ENCODE data around the gene MYH14. TPM values are rescaled to one million over a fixed set of nuclear protein-coding genes. Genes with fewer than 3 reads are reported as not detected.

MYH14 gene
- total and polyA plus RNA-seq, 10 of the 15 experiments (the other 5 are each of a cell fraction or from before 2014, with no cell fraction given), result 0.06 to 0.69 (median 0.15) TPM; not detected in 4

DNA sequence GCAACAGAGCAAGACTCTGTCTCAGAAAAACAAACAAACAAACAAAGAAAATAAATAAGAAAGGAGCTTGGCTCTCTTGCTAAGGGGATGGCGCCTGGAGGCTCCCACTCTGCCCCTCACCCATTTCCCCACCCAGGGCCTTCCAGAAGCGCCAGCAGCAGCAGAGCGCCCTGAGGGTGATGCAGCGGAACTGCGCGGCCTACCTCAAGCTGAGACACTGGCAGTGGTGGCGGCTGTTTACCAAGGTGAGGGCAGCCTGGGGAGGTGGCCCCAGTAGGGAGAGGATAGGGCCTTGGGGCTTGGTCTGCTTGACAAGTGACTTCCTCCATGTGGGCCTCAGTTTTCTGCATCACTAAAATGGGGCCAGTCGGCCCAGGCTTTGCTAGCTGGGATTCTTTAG, 59.8 kb downstream of the MYH14 start:
- DNase-seq (ENCODE audit: low read depth, low spot score), result no peak
- Histone ChIP-seq H3K4me1 (ENCODE audit: control insufficient read depth, insufficient read depth, low read length) (no peaks in the 10 kb centered on the region), H3K79me2 (ENCODE audit: control insufficient read depth, insufficient read depth, low read length) (no peaks in the 10 kb centered on the region), H4K20me1 (ENCODE audit: control insufficient read depth, insufficient read depth) (no peaks in the 10 kb centered on the region), H3K9me3 (replicated peaks; ENCODE audit: control insufficient read depth, insufficient read depth, low read length) (no peaks in the 10 kb centered on the region), H3K4me3 (no peak overlapping the region), H3K27me3 (replicated peaks in 1 of 2; ENCODE audit: control insufficient read depth in 2 of 2, insufficient read depth in 2 of 2, low read length in 1 of 2) (no peaks in the 10 kb centered on the region), H3K36me3 (ENCODE audit: control insufficient read depth in 2 of 2, insufficient read depth in 2 of 2, low read length in 1 of 2) (no peaks in the 10 kb centered on the region), H3K4me2 (ENCODE audit: control insufficient read depth, insufficient read depth) (no peak overlapping the region), H3K9ac (ENCODE audit: control insufficient read depth, insufficient read depth, low read length) (no peak overlapping the region), H2AFZ (ENCODE audit: control insufficient read depth, low read depth, low read length) (no peak overlapping the region), H3K27ac (ENCODE audit: control insufficient read depth, insufficient read depth) (no peak overlapping the region)
- ChIA-PET RAD21 (ENCODE audit: unreplicated experiment) (no interaction called here), CTCF (interaction anchor here (0.6 to 1.7 kb wide), 4 partner anchors 65 to 116 kb away, joined by 3 to 6 read pairs (median 3); no protein-coding TSS in a partner anchor), POLR2A (no interaction called here), SMC1A (ENCODE audit: uncharacterized antibody, unreplicated experiment) (interaction anchor here (1.3 kb wide), 1 partner anchor 77 kb away, joined by 3 read pairs; no protein-coding TSS in a partner anchor)
- FAIRE-seq, result no peak
- TF ChIP-seq EP300 (IDR thresholded peaks at IDR 0.05; ENCODE audit: borderline replicate concordance in 1 of 2, control insufficient read depth in 1 of 2, low read depth in 2 of 2, low read length in 2 of 2), result no peak
- no peak for TF ChIP-seq POLR2AphosphoS2 (IDR thresholded peaks at IDR 0.05; ENCODE audit: low read depth, low read length)
- TF ChIP-seq, protein P1, sequence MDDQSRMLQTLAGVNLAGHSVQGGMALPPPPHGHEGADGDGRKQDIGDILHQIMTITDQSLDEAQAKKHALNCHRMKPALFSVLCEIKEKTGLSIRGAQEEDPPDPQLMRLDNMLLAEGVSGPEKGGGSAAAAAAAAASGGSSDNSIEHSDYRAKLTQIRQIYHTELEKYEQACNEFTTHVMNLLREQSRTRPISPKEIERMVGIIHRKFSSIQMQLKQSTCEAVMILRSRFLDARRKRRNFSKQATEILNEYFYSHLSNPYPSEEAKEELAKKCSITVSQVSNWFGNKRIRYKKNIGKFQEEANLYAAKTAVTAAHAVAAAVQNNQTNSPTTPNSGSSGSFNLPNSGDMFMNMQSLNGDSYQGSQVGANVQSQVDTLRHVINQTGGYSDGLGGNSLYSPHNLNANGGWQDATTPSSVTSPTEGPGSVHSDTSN (IDR thresholded peaks at IDR 0.05; ENCODE audit: insufficient replicate concordance, low read depth, low read length), result no peak
- no peak for TF ChIP-seq JUNB (IDR thresholded peaks at IDR 0.05)
- TF ChIP-seq RCOR1 (conservative IDR thresholded peaks at IDR 0.05; ENCODE audit: low read depth, low read length), result no peak
- TF ChIP-seq SMAD5 (IDR thresholded peaks at IDR 0.05; ENCODE audit: low read depth), result no peak
- TF ChIP-seq, protein P2, sequence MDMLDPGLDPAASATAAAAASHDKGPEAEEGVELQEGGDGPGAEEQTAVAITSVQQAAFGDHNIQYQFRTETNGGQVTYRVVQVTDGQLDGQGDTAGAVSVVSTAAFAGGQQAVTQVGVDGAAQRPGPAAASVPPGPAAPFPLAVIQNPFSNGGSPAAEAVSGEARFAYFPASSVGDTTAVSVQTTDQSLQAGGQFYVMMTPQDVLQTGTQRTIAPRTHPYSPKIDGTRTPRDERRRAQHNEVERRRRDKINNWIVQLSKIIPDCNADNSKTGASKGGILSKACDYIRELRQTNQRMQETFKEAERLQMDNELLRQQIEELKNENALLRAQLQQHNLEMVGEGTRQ (IDR thresholded peaks at IDR 0.05; ENCODE audit: borderline replicate concordance, low read depth, low read length), result no peak
- no peak for TF ChIP-seq RAD51 (IDR thresholded peaks at IDR 0.05)
- TF ChIP-seq STAT1 (conservative IDR thresholded peaks at IDR 0.05), result no peak
- no peak for TF ChIP-seq HDGF (IDR thresholded peaks at IDR 0.05)
- no peak for TF ChIP-seq ESRRA (IDR thresholded peaks at IDR 0.05; ENCODE audit: low read length)
- TF ChIP-seq ZZZ3 (IDR thresholded peaks at IDR 0.05; ENCODE audit: control insufficient read depth, insufficient read length, low read depth), result no peak
- no peak for TF ChIP-seq SP1 (IDR thresholded peaks at IDR 0.05; ENCODE audit: low read depth, low read length)
- TF ChIP-seq, protein P3, sequence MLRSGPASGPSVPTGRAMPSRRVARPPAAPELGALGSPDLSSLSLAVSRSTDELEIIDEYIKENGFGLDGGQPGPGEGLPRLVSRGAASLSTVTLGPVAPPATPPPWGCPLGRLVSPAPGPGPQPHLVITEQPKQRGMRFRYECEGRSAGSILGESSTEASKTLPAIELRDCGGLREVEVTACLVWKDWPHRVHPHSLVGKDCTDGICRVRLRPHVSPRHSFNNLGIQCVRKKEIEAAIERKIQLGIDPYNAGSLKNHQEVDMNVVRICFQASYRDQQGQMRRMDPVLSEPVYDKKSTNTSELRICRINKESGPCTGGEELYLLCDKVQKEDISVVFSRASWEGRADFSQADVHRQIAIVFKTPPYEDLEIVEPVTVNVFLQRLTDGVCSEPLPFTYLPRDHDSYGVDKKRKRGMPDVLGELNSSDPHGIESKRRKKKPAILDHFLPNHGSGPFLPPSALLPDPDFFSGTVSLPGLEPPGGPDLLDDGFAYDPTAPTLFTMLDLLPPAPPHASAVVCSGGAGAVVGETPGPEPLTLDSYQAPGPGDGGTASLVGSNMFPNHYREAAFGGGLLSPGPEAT (IDR thresholded peaks at IDR 0.05; ENCODE audit: low read depth), result no peak
- TF ChIP-seq TCF3 (IDR thresholded peaks at IDR 0.05; ENCODE audit: borderline replicate concordance, insufficient read depth, low read depth, low read length), result no peak
- TF ChIP-seq ELK1 (IDR thresholded peaks at IDR 0.05; ENCODE audit: low read depth, low read length), result no peak
- TF ChIP-seq TBL1XR1 (IDR thresholded peaks at IDR 0.05; ENCODE audit: low read depth, low read length), result no peak
- TF ChIP-seq GABPA (IDR thresholded peaks at IDR 0.05; ENCODE audit: low read depth), result no peak
- no peak for TF ChIP-seq EED (IDR thresholded peaks at IDR 0.05; ENCODE audit: low read depth)
- WGBS (ENCODE audit: insufficient coverage, insufficient replicate concordance, low lambda C conversion rate, missing lambda C conversion rate), result 65% methylated on average over 8 of the region's 8 CpGs
- ATAC-seq, result no peak
- in situ Hi-C loops (cut with MboI), result no loop called here
- no TSS peak for BruUV-seq (replicated peaks)
- intact Hi-C loops (cut with micrococcal nuclease; ENCODE audit: unreplicated experiment), result no loop called here

Data from GM12878 (cell line).